Endometrial microvascular endothelial cells (primary cell): ENCODE data around the gene TCFL5. TPM values are rescaled to one million over a fixed set of nuclear protein-coding genes. Genes with fewer than 3 reads are reported as not detected.

Experiments
- in situ Hi-C: cut with HindIII; loops from 2 replicates; pipeline ENCODE4 v1.10.0; 2017; ENCODE audit warnings: low sequenced_read_pairs, low pct_unique_long_range_greater_than_20kb; ENCODE audit errors: inconsistent ontology term
- total RNA-seq: library from RNA; depleted of rRNA; stranded (reverse); fragments of >200 nt; gene quantifications from one replicate; pipeline ENCODE4 v1.2.3, GENCODE V29; 2015; ENCODE audit errors: inconsistent ontology term

TCFL5 gene
- total RNA-seq, 1 donor from 2014 or later, result 7.7 TPM

DNA sequence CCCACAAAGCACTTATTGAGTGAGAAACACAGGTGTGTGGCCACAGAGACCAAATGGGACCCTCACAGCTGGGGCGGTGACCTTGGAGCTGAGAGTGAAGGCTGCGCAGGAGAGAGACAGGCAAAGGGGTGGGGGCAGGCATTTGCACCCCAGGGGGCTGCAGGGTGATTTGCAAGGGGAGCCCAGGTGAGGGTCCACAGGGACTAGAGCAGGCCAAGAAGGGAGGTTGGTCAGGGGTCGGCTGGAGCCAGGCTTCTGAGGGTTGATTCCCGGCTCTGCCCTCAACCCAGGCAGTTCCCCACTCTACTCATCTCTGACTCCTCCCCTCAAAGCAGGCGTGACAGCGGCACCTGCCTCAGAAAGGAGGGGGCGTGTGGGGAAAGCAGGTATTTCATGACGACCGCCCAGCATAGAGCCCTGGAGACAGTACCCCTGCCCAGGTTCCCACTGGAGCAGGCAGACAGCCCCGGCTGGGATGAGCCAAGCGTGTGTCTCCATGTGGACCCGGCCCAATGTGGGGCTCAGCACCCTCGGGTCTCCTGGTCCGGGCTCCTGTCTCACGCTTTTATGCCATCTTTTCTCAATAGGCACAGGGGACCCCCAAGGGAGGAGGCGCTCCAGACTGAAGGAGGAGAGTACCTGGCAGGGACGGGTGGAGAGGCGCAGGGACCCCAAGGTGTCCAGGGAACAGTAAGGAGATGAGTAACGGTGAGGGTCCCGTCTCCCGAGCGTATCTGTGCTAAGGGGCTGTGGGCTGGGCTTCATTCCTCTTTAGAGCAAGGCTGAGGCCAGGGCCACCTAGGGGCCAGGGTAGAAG is 68.5 kb downstream of the TCFL5 start:
- in situ Hi-C loops, result no loop called here

DNA sequence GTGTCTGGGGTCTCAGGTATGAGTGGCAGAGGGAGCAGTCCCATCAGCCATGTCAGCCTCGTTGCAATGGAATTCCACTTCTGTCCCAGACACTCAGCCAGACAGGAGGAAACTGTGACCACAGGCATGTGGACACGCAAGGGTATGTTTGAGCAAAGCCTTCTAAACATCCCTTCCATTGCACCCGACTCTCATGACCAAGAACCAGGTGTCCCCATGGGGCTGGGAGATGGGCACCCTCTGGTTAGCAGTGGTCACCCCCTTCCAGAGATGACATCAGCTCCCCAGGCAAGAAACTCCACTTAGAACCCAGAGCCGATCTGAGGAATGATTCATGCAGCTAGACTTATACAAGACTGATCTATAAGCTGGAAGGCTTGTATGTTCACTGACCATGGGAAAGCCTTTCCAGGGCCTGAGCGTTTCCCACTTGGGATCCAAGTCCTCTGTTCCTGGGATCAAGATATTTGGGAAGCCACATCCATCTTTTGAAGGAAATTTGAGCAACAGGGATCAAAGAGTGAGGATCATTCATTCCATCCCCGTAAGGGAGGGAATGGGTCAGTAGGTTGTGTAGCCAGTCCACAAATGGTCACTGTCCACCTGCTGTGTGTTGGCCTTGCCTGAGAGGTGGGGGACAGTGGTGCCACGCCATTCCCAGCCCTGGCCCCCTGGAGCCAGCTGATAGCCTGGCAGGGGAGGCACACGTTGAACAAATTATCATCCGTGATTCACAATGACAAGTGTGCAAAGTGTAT is 69.3 kb downstream of the TCFL5 start:
- in situ Hi-C loops, result no loop called here

DNA sequence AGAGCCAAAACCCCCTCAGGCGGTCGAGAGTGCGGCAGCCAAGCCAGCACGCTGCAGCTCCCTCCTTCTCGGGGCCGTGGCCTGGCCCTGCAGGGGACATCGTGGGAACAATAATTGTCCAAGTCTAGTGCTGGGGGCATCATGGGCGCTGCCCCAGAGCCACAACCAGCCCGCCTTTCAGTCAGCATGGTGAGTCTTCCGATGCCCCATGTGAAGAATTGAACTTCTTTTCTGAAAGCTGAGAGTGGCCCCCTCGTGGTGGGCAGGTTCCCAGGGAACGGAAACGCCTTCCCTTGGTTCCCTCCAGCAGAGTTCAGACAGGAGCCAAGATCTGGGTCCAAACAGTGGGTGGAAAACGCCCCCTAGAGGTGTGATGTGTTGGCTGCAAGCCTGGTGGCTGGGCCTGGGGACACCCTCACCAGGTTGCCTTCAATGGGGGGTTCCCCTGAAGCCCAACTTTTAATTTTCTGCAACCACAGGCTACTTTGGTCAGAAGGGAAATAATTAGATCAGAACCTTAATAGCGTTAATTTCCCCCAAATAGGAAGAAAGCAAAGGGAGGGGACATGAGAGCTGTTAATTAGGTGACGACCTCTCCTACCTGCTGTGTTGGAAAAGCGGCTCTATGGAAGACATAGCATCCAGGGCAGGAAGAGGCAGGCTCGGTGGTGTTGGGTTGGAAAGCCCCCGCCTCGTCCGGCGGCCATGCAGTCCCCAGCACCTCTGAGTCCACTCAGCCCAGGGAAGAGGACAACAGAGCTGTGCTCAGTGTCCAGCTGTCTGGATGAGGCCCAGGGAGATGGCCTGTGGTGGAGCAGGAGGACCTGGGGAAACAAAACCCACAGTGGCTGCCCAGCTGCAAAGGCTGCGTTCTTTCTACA is 70.1 kb downstream of the TCFL5 start:
- in situ Hi-C loops, result no loop called here

Other genes with a start within 250 kb of the TCFL5 start
- gene SLCO4A1, start 219.3 kb downstream of the TCFL5 start, total RNA-seq, result 5.9 TPM
- 0.19 TPM for gene NTSR1, start 153.0 kb downstream of the TCFL5 start, total RNA-seq
- 17.6 TPM for gene MRGBP, start 65.3 kb downstream of the TCFL5 start, total RNA-seq
- 55.3 TPM for gene OGFR, start 57.0 kb downstream of the TCFL5 start, total RNA-seq
- gene COL9A3, start 44.8 kb downstream of the TCFL5 start, total RNA-seq, result not detected
- 32.4 TPM for gene DIDO1, start 64.7 kb upstream of the TCFL5 start, total RNA-seq
- gene GID8, start 76.3 kb upstream of the TCFL5 start, total RNA-seq, result 29.9 TPM
- 18.6 TPM for gene SLC17A9, start 90.9 kb upstream of the TCFL5 start, total RNA-seq
- not detected for gene BHLHE23, start 145.1 kb upstream of the TCFL5 start, total RNA-seq